NCI-H128 (cell line): Measurements from ENCODE around the gene TK2.

Source experiments
- DNase-seq: peaks from one replicate; lab custom pipeline; 2025; ENCODE audit not compliant: unreplicated experiment; lab: John Stamatoyannopoulos, UW

The TK2 gene

DNA sequence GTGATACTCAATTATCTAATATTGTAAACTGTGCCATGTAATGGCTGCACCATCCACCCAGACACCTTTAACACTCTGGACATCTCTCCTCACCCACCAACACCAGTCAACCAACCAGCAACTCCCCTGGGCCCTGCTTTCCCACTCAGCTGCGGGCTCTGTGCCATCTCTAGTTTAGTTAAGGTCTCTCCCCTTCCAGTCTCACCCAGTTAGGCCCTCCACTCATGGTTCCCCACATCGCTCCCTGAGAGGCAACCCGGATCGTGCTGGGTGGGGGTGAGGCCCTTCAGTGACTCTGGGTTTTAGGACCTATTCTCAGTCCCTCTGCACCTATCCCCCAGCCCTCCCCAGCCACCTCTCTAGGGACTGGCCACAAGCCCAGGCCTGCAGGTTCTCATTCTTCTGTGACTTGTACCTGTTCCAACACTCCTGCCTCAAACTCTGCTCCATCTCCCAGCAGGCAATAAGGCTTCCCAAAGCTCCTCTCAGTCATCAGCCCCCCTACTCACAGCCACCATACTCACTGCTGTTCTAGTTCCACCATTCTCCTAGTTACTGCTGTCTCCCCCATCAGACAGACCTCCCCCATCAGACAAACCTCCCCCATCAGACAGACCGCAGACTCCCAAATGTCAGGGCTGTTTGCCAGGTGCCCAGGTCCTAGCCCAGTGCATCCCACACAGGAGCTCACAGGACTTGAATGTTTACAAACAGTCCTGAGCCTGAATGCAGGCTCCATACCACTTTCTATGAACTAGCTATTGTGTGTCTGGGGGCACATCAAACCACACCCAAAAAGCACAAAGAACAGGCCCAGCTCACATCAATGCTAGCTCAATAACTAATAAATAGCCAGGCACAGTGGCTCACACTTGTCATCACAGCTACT lies 2.6 kb downstream of the TK2 start:
- no peak for DNase-seq

DNA sequence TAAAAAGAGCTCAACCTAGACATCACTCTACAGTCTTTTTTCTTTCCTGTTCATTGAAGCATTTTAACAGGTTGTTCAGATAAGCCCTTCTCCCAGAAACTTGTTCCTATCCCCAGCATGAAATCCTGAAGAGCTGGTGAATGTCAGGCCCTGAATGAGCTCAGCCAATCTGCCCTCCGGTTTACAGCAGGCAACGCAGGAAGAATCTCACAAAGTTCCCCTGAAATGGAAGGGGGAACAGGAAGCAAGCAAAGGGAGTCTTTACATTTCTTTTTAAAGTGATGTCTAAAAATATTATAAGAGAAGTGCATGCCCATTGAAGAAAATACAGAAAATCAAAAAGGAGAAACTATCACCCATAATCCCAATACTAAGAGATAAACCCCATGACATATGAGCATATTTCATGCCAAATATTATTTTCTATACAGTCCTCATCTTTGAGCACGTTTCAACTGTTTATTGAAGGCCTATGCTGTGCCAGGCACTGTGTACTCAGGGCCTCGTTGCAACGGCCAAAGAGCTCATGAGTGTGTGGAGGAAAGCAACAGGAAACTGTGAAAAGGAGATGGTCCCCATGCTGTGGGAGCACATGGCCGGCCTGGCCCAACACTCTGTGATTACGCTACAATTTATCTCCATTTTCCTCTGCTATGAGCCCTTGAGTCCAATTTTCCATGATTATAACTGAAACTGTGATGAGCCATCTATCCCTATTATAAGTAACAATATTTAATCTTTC lies 5.7 kb downstream of the TK2 start:
- DNase-seq = no peak

DNA sequence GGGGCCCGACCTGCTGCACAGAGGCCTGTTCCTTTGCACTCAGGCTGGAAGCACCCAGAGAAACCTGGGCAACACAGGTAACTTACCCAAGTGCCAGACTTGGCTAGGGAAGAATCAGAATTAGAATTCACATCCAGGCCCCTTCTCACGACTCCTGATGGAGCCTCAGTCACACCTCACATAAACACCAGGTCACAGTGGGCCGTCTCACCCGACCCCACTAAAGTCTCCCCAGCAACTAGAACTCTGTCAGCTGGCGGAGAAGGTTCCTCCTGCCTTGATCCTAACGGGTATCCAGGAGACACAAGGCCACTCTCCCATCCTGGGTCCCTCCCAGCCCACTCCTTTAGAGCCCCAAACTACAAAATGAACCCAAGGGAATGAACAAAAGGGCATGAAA lies 6.4 kb downstream of the TK2 start:
- DNase-seq = no peak

DNA sequence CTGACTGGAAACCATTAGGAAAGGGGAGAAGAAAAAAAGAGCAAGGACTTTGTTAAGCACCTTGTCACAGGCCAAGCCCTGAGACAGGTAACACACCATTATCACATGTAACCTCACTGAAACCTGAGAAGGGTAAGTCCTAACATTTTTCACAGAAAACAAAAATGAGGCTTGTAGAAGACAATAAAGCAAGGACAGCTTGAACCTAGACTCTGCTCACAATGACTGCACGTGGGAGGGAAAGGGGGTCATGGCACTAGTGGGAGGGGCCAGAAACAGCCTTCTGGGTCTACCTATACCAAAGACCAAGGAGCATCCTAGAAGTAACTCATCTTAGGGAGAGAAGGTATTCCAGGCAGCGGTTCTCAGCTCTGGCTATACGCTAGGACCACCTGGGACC lies 7.5 kb downstream of the TK2 start:
- no peak for DNase-seq

DNA sequence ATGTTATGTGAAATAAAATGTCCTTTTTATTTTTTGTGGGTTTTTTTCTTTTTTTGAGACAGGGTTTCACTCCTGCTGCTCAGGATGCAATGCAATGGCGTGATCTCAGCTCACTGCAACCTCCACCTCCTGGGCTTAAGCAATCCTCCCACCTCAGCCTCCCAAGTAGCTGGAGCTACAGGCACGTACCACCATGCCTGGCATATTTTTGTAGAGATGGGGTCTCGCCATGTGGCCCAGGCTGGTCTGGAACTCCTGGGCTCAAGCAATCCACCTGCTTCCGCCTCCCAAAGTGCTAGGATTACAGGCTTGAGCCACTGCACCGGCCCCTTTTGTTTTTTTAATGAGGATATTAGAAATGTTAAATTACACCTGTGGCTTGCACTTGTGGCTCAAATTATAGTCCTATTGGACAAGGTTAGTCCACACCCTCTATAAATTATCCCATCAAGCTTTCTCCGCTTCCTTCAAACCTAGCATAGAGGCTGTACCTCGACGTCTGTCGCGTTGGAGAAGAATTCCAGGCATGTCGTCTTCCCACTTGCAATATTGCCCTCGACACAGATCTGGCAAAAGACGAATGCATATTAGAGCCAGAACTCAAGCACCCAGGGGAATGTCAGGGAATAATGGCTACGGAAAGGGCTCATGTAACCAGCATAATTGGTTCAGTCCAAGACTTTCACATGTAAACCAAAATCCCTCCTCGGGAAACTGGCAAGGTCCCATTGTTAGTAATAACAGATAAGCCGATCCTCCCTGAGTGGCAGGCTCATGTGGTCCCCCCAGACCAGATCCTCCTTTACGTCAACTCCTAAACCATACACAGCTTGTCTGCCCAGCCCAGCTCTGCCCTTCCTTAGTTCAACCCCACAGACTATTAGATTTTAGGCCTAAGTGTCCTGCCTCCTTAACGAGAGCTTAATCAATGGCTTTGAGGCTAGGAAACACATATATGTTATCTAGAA lies 8.2 kb downstream of the TK2 start:
- no peak for DNase-seq

DNA sequence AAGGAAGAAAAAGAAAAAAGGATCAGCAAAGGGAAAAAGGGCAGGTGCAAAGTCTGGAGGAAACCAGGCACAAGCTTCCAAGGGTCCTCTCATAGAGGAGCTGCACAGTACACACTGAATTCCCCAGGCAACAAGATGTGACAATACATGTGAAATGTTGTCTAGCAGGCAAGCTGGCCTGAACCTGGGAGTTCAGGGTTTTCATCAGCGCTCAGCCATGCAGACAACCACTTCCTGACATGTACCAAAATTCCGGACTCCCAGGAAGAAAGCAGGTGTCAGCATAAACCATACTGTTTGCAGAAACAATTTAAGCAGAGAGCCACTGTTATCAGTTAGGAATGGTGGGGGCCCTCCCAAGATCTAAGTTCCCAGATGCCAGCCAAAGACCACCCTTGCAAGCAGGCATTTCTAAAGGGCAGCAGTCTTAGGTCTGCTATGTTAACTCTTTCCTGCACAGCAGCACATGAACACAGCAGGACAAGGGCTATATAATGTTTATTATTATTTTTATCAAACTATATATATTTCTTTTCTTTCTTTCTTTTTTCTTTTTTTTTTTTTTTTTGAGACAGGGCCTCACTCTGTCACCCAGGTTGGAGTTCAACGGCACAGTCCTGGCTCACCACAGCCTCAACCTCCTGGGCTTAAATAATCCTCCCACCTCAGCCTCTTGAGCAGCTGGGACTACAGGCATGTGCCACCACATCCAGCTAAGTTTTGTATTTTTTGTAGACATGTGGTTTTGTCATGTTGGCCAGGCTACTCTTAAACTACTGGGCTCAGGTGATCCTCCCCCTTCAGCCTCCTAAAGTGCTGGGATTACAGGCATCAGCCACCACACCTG lies 10.1 kb downstream of the TK2 start:
- DNase-seq = no peak

DNA sequence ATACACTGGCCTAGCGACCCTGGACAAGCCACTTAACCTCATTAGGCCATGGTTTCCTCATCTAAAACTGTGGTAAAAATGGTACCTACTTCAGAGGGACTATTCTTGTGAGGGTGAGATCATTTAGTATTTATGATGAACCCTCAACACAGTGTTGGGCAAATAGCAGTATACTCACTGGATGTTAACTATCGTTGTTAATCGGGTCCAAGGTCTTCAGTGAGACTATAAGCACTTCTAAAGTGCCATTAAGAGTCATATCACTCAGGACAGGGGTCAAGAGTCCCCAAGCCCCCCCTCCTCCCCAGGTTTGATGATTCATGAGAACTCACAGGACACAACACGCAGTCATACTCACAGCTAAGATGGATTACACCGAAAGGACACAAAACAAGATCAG lies 11.0 kb downstream of the TK2 start:
- no peak for DNase-seq

DNA sequence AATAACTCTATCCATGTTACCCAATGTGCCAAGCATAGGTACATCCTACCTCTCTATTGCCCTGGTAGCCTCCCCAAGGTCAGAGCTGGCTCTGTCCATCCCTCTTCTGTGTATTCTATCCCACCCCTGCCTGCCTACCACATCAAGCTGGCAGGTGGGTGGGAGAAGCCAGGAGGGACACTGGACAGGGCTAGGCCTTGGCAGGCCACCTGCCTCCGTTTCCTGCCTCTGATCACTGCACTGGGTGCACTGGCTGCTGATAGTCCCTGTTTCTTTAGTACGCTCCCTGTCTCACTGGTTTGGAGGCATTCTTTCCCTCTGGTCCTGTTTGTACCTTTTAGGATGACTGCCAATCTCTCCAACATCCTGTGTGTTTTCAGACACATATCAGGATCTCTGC lies 12.7 kb downstream of the TK2 start:
- DNase-seq = no peak

DNA sequence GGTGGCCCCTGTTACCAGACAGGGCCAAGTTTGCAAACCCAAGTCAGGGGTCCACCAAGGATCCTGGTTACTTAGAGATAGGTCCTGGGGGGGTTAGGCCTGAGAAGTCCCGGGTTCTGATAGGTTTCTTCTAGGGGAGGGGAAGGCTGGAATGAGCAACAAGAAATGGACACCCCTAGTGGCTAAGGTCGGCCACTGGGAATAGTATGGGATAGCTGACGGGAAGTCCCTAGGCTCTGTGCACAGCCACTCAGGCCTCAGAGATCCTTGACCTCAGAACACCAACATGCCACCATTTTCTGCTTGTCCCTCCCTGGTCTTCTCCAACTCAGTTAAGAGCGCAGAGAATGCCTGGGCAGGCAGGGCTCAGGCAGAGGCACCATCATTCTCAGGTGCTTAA lies 13.4 kb downstream of the TK2 start:
- no peak for DNase-seq

DNA sequence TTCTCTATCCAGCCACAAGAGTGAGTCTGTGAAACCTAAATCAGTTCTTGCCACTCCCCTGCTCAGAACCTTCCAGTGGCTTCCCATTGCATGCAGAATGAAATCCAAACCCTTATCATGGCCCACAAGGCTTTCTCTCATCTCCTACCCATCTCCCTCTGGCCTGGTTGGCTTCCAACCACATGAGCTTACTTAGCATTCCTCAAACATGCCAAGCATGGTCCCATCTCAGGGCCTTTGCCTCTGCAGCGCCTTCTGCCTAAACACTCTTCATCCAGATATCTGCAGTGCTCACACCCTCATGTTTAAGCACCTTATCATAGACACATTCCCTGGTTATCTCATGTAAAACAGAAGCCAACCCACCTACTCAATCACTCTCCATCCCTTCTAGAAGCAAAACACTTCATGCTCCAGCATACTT lies 15.5 kb downstream of the TK2 start:
- no peak for DNase-seq

DNA sequence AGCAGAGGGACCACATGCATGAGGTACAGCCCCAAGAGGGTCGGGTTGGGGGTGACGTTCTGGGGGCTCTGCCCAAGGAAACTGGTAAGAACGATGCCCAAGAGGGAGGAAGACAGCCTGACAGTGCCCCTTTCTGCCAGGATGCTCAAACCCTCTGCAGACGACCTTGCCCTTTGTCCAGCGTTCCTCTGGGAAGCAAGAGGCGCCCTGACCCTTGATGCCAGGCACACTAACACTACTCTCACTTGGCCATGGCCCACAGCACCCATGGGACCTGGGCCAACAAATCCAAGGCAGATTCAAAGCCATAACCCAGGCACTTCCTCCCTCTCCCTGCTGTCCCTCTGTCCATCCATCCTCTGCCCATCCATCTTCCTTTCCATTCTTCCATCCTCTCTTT lies 20.4 kb downstream of the TK2 start:
- DNase-seq = no peak

DNA sequence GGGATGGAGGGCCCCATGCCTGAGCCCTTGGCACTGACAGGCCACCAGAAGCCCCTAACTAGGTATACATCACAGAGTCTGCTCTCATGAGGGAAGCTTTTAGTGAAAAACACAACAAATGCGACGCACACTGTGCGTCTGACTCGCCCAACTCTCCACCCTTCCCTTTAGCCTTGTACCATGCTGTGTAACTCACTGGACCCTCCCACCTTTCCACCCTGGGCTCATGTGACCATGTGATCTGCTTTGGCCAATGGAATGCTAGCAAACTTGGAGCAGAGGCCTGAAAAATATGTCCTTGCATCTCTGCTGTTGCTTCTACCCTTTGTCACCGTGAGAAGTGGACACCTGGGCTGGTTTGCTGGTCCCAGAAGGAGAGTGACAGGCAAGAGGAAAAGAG lies 21.6 kb downstream of the TK2 start:
- DNase-seq = no peak

DNA sequence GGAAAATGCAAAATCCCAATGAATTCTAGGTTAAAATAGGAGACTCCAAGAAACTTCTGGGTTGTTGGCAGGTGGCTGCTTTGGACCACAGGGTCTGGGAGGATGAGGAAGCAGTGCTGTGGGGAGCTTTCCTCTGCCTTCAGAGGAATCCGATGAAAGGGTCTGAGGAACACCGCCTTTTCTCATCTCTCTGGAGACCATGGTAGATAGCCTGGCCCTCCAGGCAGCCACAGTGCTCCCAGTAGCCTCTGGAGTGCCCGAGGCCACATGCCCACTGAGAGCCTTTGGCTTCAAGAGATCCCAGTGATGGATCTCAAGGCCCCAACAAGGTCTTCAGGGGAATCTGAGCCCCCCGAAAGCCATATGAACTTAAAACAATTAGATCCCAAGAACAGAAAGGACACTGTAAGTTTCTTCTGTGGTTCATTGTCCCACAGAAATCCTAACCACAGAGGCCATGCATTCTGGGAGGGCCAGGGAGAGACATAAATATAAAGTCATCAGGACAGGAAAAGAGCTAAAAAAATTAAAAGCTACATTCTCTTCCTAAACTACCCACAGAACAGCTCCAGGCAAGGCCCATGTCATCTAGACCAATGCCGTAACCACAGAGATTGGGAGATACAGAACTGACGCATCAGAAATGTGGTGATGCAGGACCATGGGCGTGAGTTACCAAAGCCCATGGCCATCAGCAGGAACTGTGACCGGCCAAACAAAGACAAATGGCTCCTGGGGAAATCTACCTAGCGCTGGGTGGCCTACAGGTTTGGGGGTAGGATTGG lies 24.3 kb downstream of the TK2 start:
- DNase-seq = no peak

DNA sequence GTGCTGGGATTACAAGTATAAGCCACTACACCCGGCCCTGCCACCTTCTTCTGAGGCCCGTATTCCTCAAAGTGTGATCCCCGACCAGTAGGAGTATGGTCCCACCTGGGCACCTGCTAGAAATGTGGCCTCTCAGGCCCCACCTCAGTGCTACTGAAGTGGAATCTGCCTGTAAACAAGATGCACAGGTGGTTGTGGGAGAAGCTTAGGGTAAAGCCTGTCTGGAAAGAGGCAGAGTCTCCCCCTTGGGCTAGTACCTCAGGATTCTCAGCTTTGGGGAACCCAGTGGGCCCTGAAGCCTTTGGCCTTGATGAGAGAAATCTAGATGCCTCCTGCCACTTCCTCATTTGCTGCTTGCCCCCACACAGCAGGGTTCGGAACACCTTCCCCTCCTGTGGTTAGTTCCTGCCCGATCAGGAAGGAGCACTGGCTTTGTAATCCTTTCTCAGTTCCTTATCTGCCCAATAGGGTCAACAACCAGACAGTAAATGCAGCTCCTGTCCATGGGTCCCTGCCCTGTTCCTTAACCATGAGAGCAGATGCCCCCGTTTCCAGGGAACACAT lies 25.2 kb downstream of the TK2 start:
- DNase-seq = no peak

DNA sequence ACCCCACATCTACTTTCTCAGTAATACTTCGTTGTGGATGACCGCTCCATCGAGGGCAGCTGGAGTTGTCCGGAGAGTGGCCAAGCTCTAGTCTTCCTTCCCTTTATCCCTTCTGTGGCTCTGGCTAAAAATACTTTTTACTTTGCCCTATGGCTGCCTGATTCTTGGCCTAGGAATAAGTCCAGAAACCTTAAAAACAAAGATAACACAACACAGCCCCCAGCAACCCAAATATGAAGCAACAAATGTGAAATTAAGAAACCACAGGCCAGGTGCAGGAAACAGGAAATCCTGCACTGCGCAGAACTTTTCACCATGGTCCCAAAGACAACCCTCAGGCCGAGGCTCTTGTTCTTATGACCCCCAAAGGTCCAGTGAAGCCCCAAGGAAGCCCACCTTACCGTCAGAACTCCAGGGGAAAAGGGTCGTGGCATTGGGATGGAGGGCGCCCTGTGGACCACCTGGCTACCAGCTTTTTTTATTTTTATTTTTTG lies 26.0 kb downstream of the TK2 start:
- no peak for DNase-seq

DNA sequence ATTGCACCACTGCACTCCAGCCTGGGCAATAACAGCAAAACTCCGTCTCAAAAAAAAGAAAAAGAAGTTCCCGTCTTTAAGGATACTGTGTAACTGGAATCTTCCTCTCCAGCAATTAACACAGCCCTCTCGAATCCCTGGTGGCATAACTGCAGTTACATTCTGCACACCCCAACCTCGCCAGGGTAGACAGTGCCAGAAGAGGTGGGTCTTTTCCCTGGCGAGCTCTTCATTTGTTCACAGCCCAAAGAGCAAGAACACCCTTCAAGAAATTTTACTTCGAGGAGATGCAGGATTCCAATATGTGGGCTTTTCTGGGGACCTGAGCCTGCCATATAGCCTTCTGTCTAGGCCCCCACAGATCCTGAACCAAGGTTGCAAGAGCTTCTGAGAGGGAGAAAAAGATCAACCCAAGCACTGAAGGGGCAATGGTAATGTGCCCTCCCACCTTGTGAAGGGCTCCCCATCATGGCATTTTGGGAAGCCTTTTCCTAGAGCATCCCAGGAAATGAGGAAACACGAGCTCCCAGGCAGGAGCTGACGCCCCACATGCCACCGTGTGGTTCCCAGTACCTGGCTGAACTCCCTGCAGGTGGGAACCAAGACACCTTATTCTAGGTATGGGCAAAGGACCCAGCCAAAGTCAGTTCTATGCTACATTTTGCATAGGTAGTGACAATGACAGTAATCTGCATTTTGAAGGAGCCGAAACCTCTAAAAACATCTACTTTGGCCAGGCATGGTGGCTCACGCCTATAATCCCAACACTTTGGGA lies 26.9 kb downstream of the TK2 start:
- DNase-seq = no peak

DNA sequence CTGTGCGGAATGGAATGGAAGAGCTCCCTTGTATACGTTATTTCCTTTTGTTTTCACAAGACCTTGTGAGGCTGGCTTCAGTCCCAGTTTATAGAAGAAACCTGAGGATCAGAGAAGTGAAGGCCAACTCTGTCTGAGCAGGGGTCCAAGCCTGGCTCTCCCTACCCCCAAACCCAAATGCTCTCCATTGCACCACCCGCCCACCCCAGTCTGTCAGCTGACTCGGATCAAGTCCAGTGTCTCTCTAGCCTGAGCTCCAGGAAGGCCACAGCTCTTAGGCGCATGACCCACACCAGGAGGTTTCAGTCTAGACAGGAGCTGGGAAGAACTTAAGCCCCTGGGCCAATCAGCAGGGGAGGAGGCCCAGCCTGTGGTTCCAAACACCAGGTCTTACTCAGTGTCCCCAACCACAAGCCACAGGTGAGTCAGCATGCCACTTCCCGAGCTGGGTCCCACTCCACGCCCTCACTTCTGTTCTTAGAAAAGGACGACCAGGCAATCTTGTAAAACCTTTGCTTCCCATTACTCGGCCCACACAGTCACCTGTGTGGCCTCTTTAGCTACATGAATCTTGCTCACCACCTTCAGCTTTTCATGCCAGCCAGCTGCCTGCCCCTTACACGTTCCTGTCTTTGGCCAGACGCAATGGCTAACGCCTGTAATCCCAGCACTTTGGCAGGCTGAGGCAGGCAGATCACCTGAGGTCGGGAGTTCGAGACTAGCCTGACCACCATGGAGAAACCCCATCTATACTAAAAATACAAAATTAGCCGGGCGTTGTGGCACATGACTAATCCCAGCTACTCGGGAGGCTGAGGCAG lies 27.8 kb downstream of the TK2 start:
- DNase-seq = no peak
